ENCODE results near the gene TTLL11.

The TTLL11 gene

DNA sequence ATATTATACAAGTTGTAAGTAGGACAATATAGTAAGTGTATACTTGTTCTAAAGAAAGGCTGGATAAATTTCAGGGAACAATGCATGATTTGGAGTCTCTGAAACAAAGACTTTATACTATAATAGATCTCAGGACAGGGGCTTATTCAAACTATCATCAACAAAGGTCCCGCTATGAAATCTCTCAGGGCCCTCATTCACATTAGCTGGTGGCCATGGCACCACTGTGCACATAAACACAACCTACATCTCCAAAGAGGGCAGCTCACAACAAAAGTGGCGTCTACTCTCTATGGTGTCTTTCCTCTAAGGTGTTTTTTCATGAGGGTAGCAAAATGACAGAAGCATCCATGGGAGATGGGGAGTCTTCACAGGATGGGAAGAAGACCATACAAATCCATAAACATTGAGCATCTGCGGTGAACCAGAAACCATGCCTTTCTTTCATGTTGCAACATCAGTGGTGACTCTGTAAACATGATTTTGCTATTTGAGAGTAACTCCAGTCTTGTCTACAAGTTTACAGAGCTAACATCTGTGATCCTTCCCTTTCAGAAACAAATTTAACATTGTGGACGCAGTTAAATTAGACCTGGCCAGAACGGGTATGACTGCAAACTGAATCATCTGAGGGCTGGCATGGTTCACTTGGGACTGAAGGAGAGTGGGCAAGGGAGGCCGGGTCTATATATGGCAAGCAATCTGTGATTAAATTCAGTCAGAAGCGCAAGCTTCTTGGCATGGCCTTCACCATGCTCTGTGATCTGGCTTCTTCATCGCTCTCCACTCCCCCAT lies 5.5 kb downstream of the TTLL11 start:
- Histone ChIP-seq H4K5ac (ENCODE audit: low read length) (no peak overlapping the region), H3K79me1 (ENCODE audit: low read length) (no peaks in the 10 kb centered on the region), H2AK5ac (ENCODE audit: low read length) (no peak overlapping the region), H3K79me2 (ENCODE audit: control insufficient read depth, insufficient read depth, low read length) (no peaks in the 10 kb centered on the region), H2BK120ac (ENCODE audit: low read depth, low read length) (no peak overlapping the region), H3K4ac (ENCODE audit: low read depth, low read length) (no peak overlapping the region), H3K4me1 (ENCODE audit: control insufficient read depth, low read depth, low read length) (no peaks in the 10 kb centered on the region), H3K4me2 (ENCODE audit: low read length) (no peak overlapping the region), H3K56ac (ENCODE audit: low read length) (no peak overlapping the region), H3K9ac (ENCODE audit: low read length) (no peak overlapping the region), H3K27me3 (ENCODE audit: insufficient read depth, low read length, poor library complexity) (no peaks in the 10 kb centered on the region), H2BK15ac (replicated peaks; ENCODE audit: low read depth) (no peak overlapping the region), H3K18ac (ENCODE audit: low read length) (no peak overlapping the region), H2BK5ac (ENCODE audit: low read length) (no peak overlapping the region), H3K4me3 (ENCODE audit: low read length) (no peak overlapping the region), H3K27ac (ENCODE audit: low read depth, low read length) (no peak overlapping the region), H4K8ac (ENCODE audit: low read depth, low read length) (no peak overlapping the region), H3K23ac (ENCODE audit: low read length) (no peak overlapping the region), H3K36me3 (ENCODE audit: control insufficient read depth, insufficient read depth, low read length) (no peaks in the 10 kb centered on the region)
- WGBS (ENCODE audit: extremely low coverage, insufficient coverage, low lambda C conversion rate): no CpG with 5 or more reads among the region's 8 CpGs
- DNase-seq: no peak

DNA sequence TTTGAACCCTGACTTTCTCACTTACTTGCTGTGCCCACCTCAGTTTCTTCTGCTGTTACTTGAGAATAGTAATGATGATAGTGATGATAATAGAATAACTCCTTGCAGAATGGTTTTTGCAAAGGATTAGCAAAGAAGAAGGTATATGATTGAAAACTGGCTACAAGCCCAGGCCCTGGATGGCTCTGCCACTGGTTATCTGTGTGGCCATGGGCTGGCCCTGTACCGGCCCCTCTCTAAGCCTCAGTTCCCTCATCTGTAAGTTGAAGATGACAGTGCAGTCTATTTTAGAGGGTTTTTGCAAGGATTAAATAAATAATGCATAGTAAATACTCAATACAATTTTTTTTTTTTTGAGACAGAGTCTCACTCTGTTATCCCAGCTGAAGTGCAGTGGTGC lies 6.2 kb downstream of the TTLL11 start:
- no peak overlapping the region for H3K27ac ChIP-seq (ENCODE audit: low read depth, low read length)
- no peaks in the 10 kb centered on the region for H3K79me2 ChIP-seq (ENCODE audit: control insufficient read depth, insufficient read depth, low read length)
- no peak for DNase-seq
- H4K8ac ChIP-seq (ENCODE audit: low read depth, low read length): no peak overlapping the region
- no peak overlapping the region for H3K4me2 ChIP-seq (ENCODE audit: low read length)
- no peak overlapping the region for H3K4ac ChIP-seq (ENCODE audit: low read depth, low read length)
- H3K79me1 ChIP-seq (ENCODE audit: low read length): no peaks in the 10 kb centered on the region
- H4K5ac ChIP-seq (ENCODE audit: low read length): no peak overlapping the region
- H3K18ac ChIP-seq (ENCODE audit: low read length): no peak overlapping the region
- H2BK5ac ChIP-seq (ENCODE audit: low read length): no peak overlapping the region
- H3K27me3 ChIP-seq (ENCODE audit: insufficient read depth, low read length, poor library complexity): no peaks in the 10 kb centered on the region
- no peak overlapping the region for H2BK15ac ChIP-seq (replicated peaks; ENCODE audit: low read depth)
- no peaks in the 10 kb centered on the region for H3K36me3 ChIP-seq (ENCODE audit: control insufficient read depth, insufficient read depth, low read length)
- H3K4me3 ChIP-seq (ENCODE audit: low read length): no peak overlapping the region
- no peak overlapping the region for H2AK5ac ChIP-seq (ENCODE audit: low read length)
- H2BK120ac ChIP-seq (ENCODE audit: low read depth, low read length): no peak overlapping the region
- no peak overlapping the region for H3K56ac ChIP-seq (ENCODE audit: low read length)
- no CpG with 5 or more reads among the region's 1 CpG for WGBS (ENCODE audit: extremely low coverage, insufficient coverage, low lambda C conversion rate)
- no peak overlapping the region for H3K9ac ChIP-seq (ENCODE audit: low read length)
- H3K4me1 ChIP-seq (ENCODE audit: control insufficient read depth, low read depth, low read length): no peaks in the 10 kb centered on the region
- no peak overlapping the region for H3K23ac ChIP-seq (ENCODE audit: low read length)

DNA sequence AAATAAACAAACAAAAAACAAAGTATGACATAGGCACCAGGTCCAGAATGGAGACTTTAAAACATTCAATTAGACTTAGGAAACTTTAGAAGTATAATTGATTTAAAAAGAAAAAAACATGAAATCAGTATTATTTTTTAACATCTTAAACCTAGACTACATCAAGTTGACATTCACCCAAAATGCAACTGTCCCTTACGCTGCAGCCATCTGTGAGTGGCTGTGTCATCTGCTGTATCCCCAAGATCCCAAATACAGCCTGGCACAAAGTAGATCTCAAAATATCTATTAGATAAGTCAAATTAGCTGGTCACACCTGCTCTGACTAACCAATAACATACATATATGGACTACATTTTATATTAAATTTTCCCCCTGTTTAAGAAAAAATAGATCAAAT lies 7.8 kb downstream of the TTLL11 start:
- no peaks in the 10 kb centered on the region for H3K79me2 ChIP-seq (ENCODE audit: control insufficient read depth, insufficient read depth, low read length)
- no peak overlapping the region for H3K27ac ChIP-seq (ENCODE audit: low read depth, low read length)
- no peak overlapping the region for H2BK120ac ChIP-seq (ENCODE audit: low read depth, low read length)
- H3K23ac ChIP-seq (ENCODE audit: low read length): no peak overlapping the region
- no peak overlapping the region for H3K56ac ChIP-seq (ENCODE audit: low read length)
- H3K4ac ChIP-seq (ENCODE audit: low read depth, low read length): no peak overlapping the region
- H2BK5ac ChIP-seq (ENCODE audit: low read length): no peak overlapping the region
- no peak overlapping the region for H4K5ac ChIP-seq (ENCODE audit: low read length)
- no CpG with 5 or more reads among the region's 1 CpG for WGBS (ENCODE audit: extremely low coverage, insufficient coverage, low lambda C conversion rate)
- no peak overlapping the region for H2BK15ac ChIP-seq (replicated peaks; ENCODE audit: low read depth)
- H3K4me2 ChIP-seq (ENCODE audit: low read length): no peak overlapping the region
- no peak overlapping the region for H3K9ac ChIP-seq (ENCODE audit: low read length)
- no peaks in the 10 kb centered on the region for H3K27me3 ChIP-seq (ENCODE audit: insufficient read depth, low read length, poor library complexity)
- no peak for DNase-seq
- H3K36me3 ChIP-seq (ENCODE audit: control insufficient read depth, insufficient read depth, low read length): no peaks in the 10 kb centered on the region
- H3K79me1 ChIP-seq (ENCODE audit: low read length): no peaks in the 10 kb centered on the region
- no peak overlapping the region for H4K8ac ChIP-seq (ENCODE audit: low read depth, low read length)
- no peak overlapping the region for H3K4me3 ChIP-seq (ENCODE audit: low read length)
- no peak overlapping the region for H2AK5ac ChIP-seq (ENCODE audit: low read length)
- no peak overlapping the region for H3K18ac ChIP-seq (ENCODE audit: low read length)
- H3K4me1 ChIP-seq (ENCODE audit: control insufficient read depth, low read depth, low read length): no peaks in the 10 kb centered on the region

DNA sequence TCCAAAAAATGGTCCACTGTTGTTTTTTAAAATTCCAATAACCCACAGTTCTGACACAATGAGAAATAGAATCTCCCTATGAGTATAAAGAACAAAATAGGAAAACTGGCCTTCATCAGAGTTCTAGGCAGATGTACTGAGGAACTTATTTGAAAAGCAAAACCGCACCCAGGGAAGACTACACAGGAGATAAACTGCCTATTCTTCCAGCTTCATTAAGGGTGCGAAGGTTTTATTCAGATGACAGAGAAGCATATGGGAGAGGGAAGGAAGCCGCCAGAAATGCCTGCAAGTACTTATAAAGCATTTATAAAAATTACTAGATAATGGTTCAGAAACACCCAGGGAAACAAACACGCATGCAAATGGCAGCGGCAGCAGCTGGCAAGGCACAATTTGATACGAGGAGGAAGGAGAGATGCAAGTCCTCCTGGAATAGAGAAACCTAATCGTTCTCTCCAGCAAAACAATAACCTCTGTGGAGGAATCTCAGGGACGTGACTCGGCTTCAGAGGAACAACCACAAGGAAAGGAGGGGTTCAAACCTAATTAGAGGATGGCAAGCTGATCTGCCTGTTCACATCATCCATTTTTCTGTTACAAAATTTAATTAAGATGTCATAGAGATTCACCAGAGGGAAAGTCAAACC lies 9.0 kb downstream of the TTLL11 start:
- H3K23ac ChIP-seq (ENCODE audit: low read length): no peak overlapping the region
- no peak overlapping the region for H3K4ac ChIP-seq (ENCODE audit: low read depth, low read length)
- no peak overlapping the region for H4K5ac ChIP-seq (ENCODE audit: low read length)
- H3K79me1 ChIP-seq (ENCODE audit: low read length): no peaks in the 10 kb centered on the region
- H3K4me3 ChIP-seq (ENCODE audit: low read length): no peak overlapping the region
- H2AK5ac ChIP-seq (ENCODE audit: low read length): no peak overlapping the region
- no peak overlapping the region for H2BK15ac ChIP-seq (replicated peaks; ENCODE audit: low read depth)
- H2BK5ac ChIP-seq (ENCODE audit: low read length): no peak overlapping the region
- no peaks in the 10 kb centered on the region for H3K4me1 ChIP-seq (ENCODE audit: control insufficient read depth, low read depth, low read length)
- no peak overlapping the region for H4K8ac ChIP-seq (ENCODE audit: low read depth, low read length)
- H3K9ac ChIP-seq (ENCODE audit: low read length): no peak overlapping the region
- H3K27me3 ChIP-seq (ENCODE audit: insufficient read depth, low read length, poor library complexity): no peaks in the 10 kb centered on the region
- H3K27ac ChIP-seq (ENCODE audit: low read depth, low read length): no peak overlapping the region
- WGBS (ENCODE audit: extremely low coverage, insufficient coverage, low lambda C conversion rate): no CpG with 5 or more reads among the region's 9 CpGs
- no peak overlapping the region for H2BK120ac ChIP-seq (ENCODE audit: low read depth, low read length)
- H3K4me2 ChIP-seq (ENCODE audit: low read length): no peak overlapping the region
- no peaks in the 10 kb centered on the region for H3K79me2 ChIP-seq (ENCODE audit: control insufficient read depth, insufficient read depth, low read length)
- H3K18ac ChIP-seq (ENCODE audit: low read length): no peak overlapping the region
- no peaks in the 10 kb centered on the region for H3K36me3 ChIP-seq (ENCODE audit: control insufficient read depth, insufficient read depth, low read length)
- no peak for DNase-seq
- H3K56ac ChIP-seq (ENCODE audit: low read length): no peak overlapping the region

DNA sequence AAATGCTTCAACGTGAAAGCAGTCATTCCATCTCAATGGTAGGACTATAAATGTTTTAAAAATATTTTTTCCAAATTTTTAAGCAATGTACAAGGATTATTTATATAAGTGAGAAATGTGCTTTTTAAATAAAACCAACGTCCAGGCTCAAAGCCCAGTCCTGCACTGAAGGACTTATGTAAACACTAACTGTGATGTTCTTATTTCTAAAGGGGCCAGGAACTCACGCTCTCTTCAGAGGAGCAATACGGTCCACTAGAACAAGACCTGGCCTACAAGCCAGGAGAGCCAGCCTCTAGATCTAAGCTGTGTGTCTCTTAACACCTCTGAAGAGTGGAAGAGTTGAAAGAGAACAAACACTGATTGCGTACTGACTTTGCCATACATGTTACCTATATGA lies 12.1 kb downstream of the TTLL11 start:
- Histone ChIP-seq H4K8ac (ENCODE audit: low read depth, low read length) (no peak overlapping the region), H3K36me3 (ENCODE audit: control insufficient read depth, insufficient read depth, low read length) (no peaks in the 10 kb centered on the region), H3K4me2 (ENCODE audit: low read length) (no peak overlapping the region), H2BK120ac (ENCODE audit: low read depth, low read length) (no peak overlapping the region), H3K27ac (ENCODE audit: low read depth, low read length) (no peak overlapping the region), H4K5ac (ENCODE audit: low read length) (no peak overlapping the region), H2AK5ac (ENCODE audit: low read length) (no peak overlapping the region), H3K23ac (ENCODE audit: low read length) (no peak overlapping the region), H3K4ac (ENCODE audit: low read depth, low read length) (no peak overlapping the region), H3K79me2 (ENCODE audit: control insufficient read depth, insufficient read depth, low read length) (no peaks in the 10 kb centered on the region), H3K56ac (ENCODE audit: low read length) (no peak overlapping the region), H2BK5ac (ENCODE audit: low read length) (no peak overlapping the region), H3K4me1 (ENCODE audit: control insufficient read depth, low read depth, low read length) (no peaks in the 10 kb centered on the region), H3K9ac (ENCODE audit: low read length) (no peak overlapping the region), H3K79me1 (ENCODE audit: low read length) (no peaks in the 10 kb centered on the region), H3K18ac (ENCODE audit: low read length) (no peak overlapping the region), H2BK15ac (replicated peaks; ENCODE audit: low read depth) (no peak overlapping the region), H3K27me3 (ENCODE audit: insufficient read depth, low read length, poor library complexity) (no peaks in the 10 kb centered on the region), H3K4me3 (ENCODE audit: low read length) (no peak overlapping the region)
- no CpG with 5 or more reads among the region's 5 CpGs for WGBS (ENCODE audit: extremely low coverage, insufficient coverage, low lambda C conversion rate)
- DNase-seq: no peak
